GM12892 (cell line): ENCODE results near the gene ZEB2.

Experiments used
- POLR2A ChIP-seq: IDR thresholded peaks from 2 replicates; pipeline ENCODE4 v1.6.1; 2011; ENCODE audit warnings: low read depth, low read length, control low read depth
- POLR2AphosphoS5 ChIP-seq: IDR thresholded peaks from 2 replicates; pipeline ENCODE4 v1.6.1; 2011; ENCODE audit warnings: low read depth, low read length, control low read depth

DNA sequence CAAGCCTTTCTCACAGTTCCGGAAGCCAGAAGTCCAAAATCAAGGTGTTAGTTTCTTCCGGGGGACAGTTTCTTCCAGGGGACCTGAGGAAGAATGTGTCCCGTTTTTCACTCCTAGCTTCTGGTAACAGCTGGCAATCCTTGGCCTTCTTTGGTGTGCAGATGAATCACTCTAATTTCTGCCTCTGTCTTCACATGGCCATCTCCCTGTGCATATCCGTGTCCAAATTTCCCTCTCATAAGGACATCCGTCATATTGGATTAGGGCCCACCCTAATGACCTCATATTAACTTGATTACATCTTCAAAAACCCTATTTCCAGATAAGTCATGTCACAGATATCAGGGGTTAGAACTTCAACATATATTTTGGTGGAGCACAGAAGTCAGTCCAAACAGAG is 141.4 kb downstream of the ZEB2 start:
- no peak for TF ChIP-seq POLR2A
- TF ChIP-seq POLR2AphosphoS5: no peak
